NCI-H146 (cell line): ENCODE measurements around the gene COASY.

ENCODE experiments used
- DNase-seq: peaks from one replicate; lab custom pipeline; 2025; lab: John Stamatoyannopoulos, UW

The COASY gene

GRCh38 chr17:42561897-42562387 is at the start of gene COASY:
TSS of gene COASY (plus strand) at chr17:42562148. CDS start at chr17:42562623, 475 bp downstream.
- DNase-seq = peak; percentile 98

- DNase-seq = no peak
Observed at GRCh38 chr17:42512246-42512645, 49.7 kb upstream of the COASY start.

GRCh38 chr17:42512733-42513251 is 49.2 kb upstream of the COASY start:
- no peak for DNase-seq

- no peak for DNase-seq
Observed at GRCh38 chr17:42513686-42514085, 48.3 kb upstream of the COASY start.

GRCh38 chr17:42514279-42514678 is 47.7 kb upstream of the COASY start:
- DNase-seq = no peak

GRCh38 chr17:42514867-42515266 is 47.1 kb upstream of the COASY start:
- DNase-seq = no peak

GRCh38 chr17:42517516-42517915 is 44.4 kb upstream of the COASY start:
- peak; percentile 43 for DNase-seq

GRCh38 chr17:42518046-42518754 is 43.7 kb upstream of the COASY start:
- DNase-seq = no peak

GRCh38 chr17:42518755-42519545 is 43.0 kb upstream of the COASY start:
- no peak for DNase-seq

GRCh38 chr17:42519546-42520491 is 42.1 kb upstream of the COASY start:
- no peak for DNase-seq

GRCh38 chr17:42520540-42520951 is 41.4 kb upstream of the COASY start:
- no peak for DNase-seq

GRCh38 chr17:42521036-42521435 is 40.9 kb upstream of the COASY start:
- no peak for DNase-seq

GRCh38 chr17:42521666-42522262 is 40.2 kb upstream of the COASY start:
- DNase-seq = no peak

- DNase-seq = no peak
Observed at GRCh38 chr17:42522263-42522790, 39.6 kb upstream of the COASY start.

GRCh38 chr17:42522798-42523278 is 39.1 kb upstream of the COASY start:
- DNase-seq = no peak

GRCh38 chr17:42525221-42525620 is 36.7 kb upstream of the COASY start:
- DNase-seq = no peak

- no peak for DNase-seq
Observed at GRCh38 chr17:42526031-42526444, 35.9 kb upstream of the COASY start.

GRCh38 chr17:42527932-42528331 is 34.0 kb upstream of the COASY start:
- DNase-seq = no peak

- DNase-seq = no peak
Observed at GRCh38 chr17:42529061-42529460, 32.9 kb upstream of the COASY start.

- peak; percentile 80 for DNase-seq
Observed at GRCh38 chr17:42530952-42531454, 30.9 kb upstream of the COASY start.
